ENCODE data around the gene GDPD2.

The GDPD2 gene

DNA sequence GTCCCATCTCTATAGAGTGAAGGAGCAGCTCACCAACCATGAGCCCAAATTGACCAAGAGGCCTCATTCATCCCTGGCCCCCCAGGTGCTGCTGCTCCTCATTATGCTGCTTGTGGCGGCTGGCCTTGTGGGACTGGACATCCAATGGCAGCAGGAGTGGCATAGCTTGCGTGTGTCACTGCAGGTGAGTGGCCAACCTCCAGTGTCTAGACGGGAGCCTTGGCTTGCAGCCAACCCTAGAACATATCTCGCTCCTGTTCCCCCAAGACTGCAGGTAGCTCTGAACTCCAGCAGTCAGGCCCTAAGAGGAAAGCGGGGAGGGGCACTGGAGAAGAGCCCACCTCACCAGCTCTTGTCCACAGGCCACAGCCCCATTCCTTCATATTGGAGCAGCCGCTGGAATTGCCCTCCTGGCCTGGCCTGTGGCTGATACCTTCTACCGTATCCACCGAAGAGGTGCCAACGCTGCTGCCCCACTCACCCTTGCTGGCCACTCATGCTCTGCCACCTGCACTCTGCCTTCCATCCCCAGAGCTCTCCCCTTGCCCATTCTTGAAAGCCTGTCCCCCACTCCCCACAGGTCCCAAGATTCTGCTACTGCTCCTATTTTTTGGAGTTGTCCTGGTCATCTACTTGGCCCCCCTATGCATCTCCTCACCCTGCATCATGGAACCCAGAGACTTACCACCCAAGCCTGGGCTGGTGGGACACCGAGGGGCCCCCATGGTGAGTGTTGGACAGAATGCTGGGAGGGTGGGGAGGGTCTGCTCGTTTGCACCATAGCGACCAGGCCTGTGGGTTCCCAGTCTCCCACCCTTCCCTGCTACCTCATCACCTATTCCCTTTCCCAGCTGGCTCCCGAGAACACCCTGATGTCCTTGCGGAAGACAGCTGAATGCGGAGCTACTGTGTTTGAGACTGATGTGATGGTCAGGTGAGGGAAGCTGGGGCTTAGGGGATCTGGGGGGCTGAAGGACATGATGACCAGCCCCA lies 3.5 kb downstream of the GDPD2 start:
- no peak overlapping the region for H3K4me3 Mint-ChIP-seq
- no peaks in the 10 kb centered on the region for H3K9me3 Mint-ChIP-seq
- H3K36me3 Mint-ChIP-seq (ENCODE audit: low read depth): no peaks in the 10 kb centered on the region
- no peak overlapping the region for H3K27ac Mint-ChIP-seq
- TF ChIP-seq, protein P1, sequence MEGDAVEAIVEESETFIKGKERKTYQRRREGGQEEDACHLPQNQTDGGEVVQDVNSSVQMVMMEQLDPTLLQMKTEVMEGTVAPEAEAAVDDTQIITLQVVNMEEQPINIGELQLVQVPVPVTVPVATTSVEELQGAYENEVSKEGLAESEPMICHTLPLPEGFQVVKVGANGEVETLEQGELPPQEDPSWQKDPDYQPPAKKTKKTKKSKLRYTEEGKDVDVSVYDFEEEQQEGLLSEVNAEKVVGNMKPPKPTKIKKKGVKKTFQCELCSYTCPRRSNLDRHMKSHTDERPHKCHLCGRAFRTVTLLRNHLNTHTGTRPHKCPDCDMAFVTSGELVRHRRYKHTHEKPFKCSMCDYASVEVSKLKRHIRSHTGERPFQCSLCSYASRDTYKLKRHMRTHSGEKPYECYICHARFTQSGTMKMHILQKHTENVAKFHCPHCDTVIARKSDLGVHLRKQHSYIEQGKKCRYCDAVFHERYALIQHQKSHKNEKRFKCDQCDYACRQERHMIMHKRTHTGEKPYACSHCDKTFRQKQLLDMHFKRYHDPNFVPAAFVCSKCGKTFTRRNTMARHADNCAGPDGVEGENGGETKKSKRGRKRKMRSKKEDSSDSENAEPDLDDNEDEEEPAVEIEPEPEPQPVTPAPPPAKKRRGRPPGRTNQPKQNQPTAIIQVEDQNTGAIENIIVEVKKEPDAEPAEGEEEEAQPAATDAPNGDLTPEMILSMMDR (IDR thresholded peaks at IDR 0.05; ENCODE audit: unreplicated experiment in 3 of 3): no peak
- peaks cover 6% of the 10 kb centered on the region for H3K4me1 Mint-ChIP-seq
- peaks cover 14% of the 10 kb centered on the region for H3K27me3 Mint-ChIP-seq (ENCODE audit: low read depth)

DNA sequence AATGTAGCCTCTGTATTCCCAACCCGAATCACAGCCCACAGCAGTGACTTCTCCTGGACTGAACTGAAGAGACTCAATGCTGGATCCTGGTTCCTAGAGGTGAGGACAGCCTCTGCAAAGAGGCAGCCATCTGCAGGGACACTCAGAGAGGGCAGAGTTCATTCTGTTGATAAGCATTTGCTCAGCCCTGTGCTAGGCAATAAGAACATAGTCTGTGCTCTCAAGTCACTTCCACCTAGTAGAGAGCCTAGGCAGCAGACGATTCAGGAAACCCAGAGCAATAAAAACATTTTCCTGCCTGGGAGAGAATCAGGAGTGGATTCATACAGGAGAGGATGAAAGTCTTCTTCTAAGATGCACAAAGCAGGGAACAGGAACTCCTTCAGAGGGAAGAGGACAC lies 4.3 kb downstream of the GDPD2 start:
- Mint-ChIP-seq H3K9me3 (no peaks in the 10 kb centered on the region), H3K27ac (no peak overlapping the region), H3K4me3 (no peak overlapping the region), H3K4me1 (peaks cover 6% of the 10 kb centered on the region), H3K36me3 (ENCODE audit: low read depth) (no peaks in the 10 kb centered on the region), H3K27me3 (ENCODE audit: low read depth) (peaks cover 14% of the 10 kb centered on the region)
- TF ChIP-seq, protein P1 (IDR thresholded peaks at IDR 0.05; ENCODE audit: unreplicated experiment in 3 of 3): no peak

DNA sequence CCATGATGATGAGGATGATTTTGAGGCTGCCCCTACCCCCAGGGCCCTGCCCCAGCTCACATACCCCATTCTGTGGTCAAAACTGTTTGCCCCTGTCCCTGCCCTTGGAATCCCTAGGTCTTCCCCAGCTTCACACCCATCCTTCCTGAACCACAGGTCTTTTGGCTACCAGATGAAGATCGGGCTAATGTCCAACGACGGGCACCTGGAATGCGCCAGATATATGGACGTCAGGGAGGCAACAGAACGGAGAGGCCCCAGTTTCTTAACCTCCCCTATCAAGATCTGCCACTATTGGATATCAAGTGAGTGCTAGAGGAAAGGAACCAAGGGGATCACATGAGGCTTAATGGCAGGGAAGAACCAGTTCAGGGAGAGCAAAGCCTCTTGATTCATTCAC lies 6.6 kb downstream of the GDPD2 start:
- TF ChIP-seq, protein P1 (IDR thresholded peaks at IDR 0.05; ENCODE audit: unreplicated experiment in 3 of 3): no peak
- Mint-ChIP-seq H3K27me3 (ENCODE audit: low read depth) (peaks cover 7% of the 10 kb centered on the region), H3K4me3 (no peak overlapping the region), H3K27ac (no peak overlapping the region), H3K4me1 (no peaks in the 10 kb centered on the region), H3K9me3 (no peaks in the 10 kb centered on the region), H3K36me3 (ENCODE audit: low read depth) (no peaks in the 10 kb centered on the region)

DNA sequence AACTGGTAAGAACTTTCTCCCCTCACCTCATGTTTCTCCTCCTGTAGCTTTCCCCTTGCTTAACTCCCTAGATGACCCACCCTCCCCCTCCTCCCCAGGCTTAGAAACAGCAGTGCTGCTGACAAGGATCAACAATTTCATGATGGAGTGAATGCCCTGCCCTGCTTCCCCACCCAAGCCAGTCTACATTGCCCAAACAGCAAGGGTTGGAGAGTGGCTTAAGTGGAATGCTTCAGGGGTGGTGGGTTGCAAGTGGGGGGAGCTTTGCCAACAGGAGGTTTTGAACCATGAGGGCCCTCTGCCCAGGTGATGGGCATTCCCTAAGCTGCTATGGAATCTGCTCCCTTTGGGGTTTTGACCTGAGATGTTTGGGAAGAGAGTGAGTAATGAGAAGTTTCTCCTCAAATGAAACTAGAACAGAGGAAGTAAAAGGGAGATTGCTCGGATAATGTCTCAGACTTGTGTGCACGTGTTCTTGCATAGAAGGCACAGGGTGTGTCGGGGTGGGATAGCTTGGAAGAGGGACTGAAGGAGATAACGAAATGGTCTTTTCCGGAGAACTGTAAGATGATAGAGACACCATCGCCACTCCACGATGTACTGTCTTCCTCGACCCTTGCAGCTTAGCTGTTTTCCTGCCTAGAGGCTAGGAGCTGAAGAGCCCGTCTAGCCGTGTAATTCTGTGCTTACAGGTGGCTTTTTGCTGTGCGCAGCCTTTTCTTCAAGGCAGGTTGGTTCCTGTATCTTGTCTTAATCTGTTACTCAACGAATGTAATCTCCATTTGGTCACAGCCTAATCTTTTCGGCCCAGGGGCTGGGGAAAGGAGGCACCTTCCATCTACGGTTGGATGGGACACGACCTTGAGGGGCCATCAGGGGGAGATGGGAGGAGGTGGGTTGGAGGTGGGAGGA lies 10.1 kb downstream of the GDPD2 start:
- no peaks in the 10 kb centered on the region for H3K36me3 Mint-ChIP-seq (ENCODE audit: low read depth)
- peaks cover 3% of the 10 kb centered on the region for H3K9me3 Mint-ChIP-seq
- H3K27ac Mint-ChIP-seq: peak overlapping the region in 2 of 3 experiments; percentile 18 to 78
- no peaks in the 10 kb centered on the region for H3K4me1 Mint-ChIP-seq
- H3K27me3 Mint-ChIP-seq (ENCODE audit: low read depth): peaks cover 23% of the 10 kb centered on the region
- peak overlapping the region; percentile 89 to 91 (median 90) for H3K4me3 Mint-ChIP-seq
- TF ChIP-seq, protein P1 (IDR thresholded peaks at IDR 0.05; ENCODE audit: unreplicated experiment in 3 of 3): no peak

DNA sequence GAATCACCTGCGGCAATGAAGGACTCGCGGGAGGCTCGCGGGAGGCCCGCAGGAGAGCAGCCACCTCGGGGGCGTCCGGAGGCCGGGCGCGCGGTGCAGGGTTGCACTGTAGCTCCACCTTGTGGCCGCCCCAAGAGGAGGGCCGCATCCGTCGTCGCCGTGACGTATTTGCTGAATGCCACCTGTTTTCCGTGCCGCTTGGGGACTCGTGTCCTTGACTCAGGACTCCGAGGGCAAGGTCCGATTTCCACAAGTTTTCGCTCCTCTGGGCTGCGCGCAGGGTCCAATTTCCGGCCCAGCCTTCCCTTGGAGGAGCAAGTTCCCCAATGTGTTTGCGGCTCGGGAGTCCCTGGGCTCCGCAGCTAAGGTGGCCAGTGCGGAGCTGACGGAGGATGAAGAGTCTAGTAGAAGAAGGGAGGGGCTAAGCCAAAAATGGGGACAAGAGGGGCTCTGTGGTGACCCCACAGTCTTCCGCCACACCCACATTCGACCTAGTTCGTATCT lies 10.8 kb downstream of the GDPD2 start:
- peaks cover 3% of the 10 kb centered on the region for H3K9me3 Mint-ChIP-seq
- H3K27ac Mint-ChIP-seq: peak overlapping the region in 2 of 3 experiments; percentile 78 to 86
- peaks cover 30% of the 10 kb centered on the region for H3K27me3 Mint-ChIP-seq (ENCODE audit: low read depth)
- TF ChIP-seq, protein P1 (IDR thresholded peaks at IDR 0.05; ENCODE audit: unreplicated experiment in 3 of 3): peak; percentile 52 to 74 (median 67)
- peak overlapping the region; percentile 89 to 91 (median 90) for H3K4me3 Mint-ChIP-seq
- no peaks in the 10 kb centered on the region for H3K4me1 Mint-ChIP-seq
- H3K36me3 Mint-ChIP-seq (ENCODE audit: low read depth): no peaks in the 10 kb centered on the region

All from nephron (organoid).